Measurements from ENCODE around the gene XRCC1. TPM values are rescaled to one million over a fixed set of nuclear protein-coding genes. Genes with fewer than 3 reads are reported as not detected.
A peak's percentile ranks its signal among the peaks of the same experiment; 100 is the strongest.

The XRCC1 gene
- total and polyA plus RNA-seq, 9 of the 15 experiments (the other 6 are each of a cell fraction or from before 2014, with no cell fraction given), result 1.5 to 36.9 (median 24.9) TPM

DNA sequence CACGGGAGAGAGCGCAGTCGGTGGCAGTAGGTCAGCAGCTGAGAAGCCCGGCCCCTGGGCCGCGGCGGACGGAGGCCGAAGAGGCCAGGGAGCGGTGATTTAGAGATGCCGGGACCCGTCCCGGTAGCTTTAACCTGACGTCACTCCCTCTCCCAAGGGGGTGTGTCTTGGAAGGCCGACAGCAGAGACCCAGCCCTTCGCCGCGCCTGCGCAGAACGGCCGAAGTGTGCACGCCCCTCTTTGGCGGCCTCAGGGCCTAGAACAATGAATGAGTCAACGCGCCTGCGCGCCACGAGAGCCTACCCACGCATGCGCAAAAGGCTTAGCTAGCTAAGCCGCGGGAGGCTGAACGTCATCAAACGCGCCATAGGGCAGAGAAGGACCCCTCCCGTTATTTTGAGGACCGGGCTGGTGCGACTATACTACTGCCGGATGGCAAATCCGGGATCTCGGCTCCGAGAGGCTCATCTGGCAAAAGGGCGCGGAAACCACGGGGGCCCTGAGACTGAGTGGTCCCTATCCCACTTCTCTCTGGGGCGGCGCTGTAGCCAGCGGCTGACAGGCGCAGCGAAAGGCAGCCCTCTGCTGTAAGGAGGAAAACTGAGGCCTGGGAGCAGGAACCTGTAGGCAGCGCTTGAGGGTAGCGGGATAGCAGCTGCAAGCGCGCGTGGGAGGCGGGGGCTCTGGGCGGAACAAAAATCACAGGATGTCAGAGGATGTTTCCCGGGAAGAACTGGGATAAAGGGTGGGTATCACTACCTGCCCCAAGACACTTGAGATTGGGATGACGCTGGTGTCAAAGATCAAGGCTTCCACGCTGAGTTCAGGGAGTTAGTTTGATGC lies 20.9 kb upstream of the XRCC1 start, which contains the start of the genes IRGQ and ZNF576 (continued):
- TF ChIP-seq PHF21A (IDR thresholded peaks at IDR 0.05; ENCODE audit: borderline replicate concordance, low read depth) (peak; percentile 99), ZFPM2 (CRISPR knock-in tag; IDR thresholded peaks at IDR 0.05) (0 out of 2 replicates have a peak, but pooled peaks have one; percentile 49), ZNF263 (CRISPR knock-in tag; IDR thresholded peaks at IDR 0.05; ENCODE audit: borderline replicate concordance) (no peak; the same call in 1 of the 2 replicates), MECOM (CRISPR knock-in tag; IDR thresholded peaks at IDR 0.05) (no peak), CXXC5 (CRISPR knock-in tag; IDR thresholded peaks at IDR 0.05) (peak; percentile 52), TOE1 (IDR thresholded peaks at IDR 0.05; ENCODE audit: borderline replicate concordance) (peak; percentile 82), TOE1 (CRISPR knock-in tag; IDR thresholded peaks at IDR 0.05; ENCODE audit: borderline replicate concordance, low read depth) (no peak), SIN3A (IDR thresholded peaks at IDR 0.05; ENCODE audit: borderline replicate concordance in 2 of 2, control insufficient read depth in 1 of 2, low read depth in 2 of 2, low read length in 2 of 2) (peak in 1 of 2 experiments; percentile 67; a peak in 2 of 4 replicates), POLR2AphosphoS2 (IDR thresholded peaks at IDR 0.05; ENCODE audit: low read length) (no peak), RFX1 (IDR thresholded peaks at IDR 0.05) (no peak), BACH1 (tag; IDR thresholded peaks at IDR 0.05) (peak; percentile 57; the same call in 1 of the 2 replicates), BCOR (IDR thresholded peaks at IDR 0.05) (peak; percentile 25; the same call in 1 of the 2 replicates), SP1 (CRISPR knock-in tag; IDR thresholded peaks at IDR 0.05) (peak; percentile 74), NR2C1 (IDR thresholded peaks at IDR 0.05) (peak; percentile 94; the same call in 1 of the 2 replicates), NR2C1 (tag; IDR thresholded peaks at IDR 0.05) (peak; percentile 94), HIVEP1 (CRISPR knock-in tag; IDR thresholded peaks at IDR 0.05) (peak; percentile 49; the same call in 1 of the 2 replicates), CHD1 (IDR thresholded peaks at IDR 0.05; ENCODE audit: low read length) (no peak), DMBX1 (CRISPR knock-in tag; IDR thresholded peaks at IDR 0.05; ENCODE audit: borderline replicate concordance) (peak; percentile 39), HLTF (IDR thresholded peaks at IDR 0.05) (peak; percentile 77; the same call in 1 of the 2 replicates)
- TF ChIP-seq, protein P1, sequence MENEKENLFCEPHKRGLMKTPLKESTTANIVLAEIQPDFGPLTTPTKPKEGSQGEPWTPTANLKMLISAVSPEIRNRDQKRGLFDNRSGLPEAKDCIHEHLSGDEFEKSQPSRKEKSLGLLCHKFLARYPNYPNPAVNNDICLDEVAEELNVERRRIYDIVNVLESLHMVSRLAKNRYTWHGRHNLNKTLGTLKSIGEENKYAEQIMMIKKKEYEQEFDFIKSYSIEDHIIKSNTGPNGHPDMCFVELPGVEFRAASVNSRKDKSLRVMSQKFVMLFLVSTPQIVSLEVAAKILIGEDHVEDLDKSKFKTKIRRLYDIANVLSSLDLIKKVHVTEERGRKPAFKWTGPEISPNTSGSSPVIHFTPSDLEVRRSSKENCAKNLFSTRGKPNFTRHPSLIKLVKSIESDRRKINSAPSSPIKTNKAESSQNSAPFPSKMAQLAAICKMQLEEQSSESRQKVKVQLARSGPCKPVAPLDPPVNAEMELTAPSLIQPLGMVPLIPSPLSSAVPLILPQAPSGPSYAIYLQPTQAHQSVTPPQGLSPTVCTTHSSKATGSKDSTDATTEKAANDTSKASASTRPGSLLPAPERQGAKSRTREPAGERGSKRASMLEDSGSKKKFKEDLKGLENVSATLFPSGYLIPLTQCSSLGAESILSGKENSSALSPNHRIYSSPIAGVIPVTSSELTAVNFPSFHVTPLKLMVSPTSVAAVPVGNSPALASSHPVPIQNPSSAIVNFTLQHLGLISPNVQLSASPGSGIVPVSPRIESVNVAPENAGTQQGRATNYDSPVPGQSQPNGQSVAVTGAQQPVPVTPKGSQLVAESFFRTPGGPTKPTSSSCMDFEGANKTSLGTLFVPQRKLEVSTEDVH (IDR thresholded peaks at IDR 0.05; ENCODE audit: low read depth, partially characterized antibody), result peak; percentile 57
- TF ChIP-seq, protein P2, sequence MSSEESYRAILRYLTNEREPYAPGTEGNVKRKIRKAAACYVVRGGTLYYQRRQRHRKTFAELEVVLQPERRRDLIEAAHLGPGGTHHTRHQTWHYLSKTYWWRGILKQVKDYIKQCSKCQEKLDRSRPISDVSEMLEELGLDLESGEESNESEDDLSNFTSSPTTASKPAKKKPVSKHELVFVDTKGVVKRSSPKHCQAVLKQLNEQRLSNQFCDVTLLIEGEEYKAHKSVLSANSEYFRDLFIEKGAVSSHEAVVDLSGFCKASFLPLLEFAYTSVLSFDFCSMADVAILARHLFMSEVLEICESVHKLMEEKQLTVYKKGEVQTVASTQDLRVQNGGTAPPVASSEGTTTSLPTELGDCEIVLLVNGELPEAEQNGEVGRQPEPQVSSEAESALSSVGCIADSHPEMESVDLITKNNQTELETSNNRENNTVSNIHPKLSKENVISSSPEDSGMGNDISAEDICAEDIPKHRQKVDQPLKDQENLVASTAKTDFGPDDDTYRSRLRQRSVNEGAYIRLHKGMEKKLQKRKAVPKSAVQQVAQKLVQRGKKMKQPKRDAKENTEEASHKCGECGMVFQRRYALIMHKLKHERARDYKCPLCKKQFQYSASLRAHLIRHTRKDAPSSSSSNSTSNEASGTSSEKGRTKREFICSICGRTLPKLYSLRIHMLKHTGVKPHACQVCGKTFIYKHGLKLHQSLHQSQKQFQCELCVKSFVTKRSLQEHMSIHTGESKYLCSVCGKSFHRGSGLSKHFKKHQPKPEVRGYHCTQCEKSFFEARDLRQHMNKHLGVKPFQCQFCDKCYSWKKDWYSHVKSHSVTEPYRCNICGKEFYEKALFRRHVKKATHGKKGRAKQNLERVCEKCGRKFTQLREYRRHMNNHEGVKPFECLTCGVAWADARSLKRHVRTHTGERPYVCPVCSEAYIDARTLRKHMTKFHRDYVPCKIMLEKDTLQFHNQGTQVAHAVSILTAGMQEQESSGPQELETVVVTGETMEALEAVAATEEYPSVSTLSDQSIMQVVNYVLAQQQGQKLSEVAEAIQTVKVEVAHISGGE (CRISPR knock-in tag; IDR thresholded peaks at IDR 0.05), result 0 out of 6 replicates have a peak, but pooled peaks of 1 of the 3 experiments have one; percentile 30
- TF ChIP-seq, protein P3, sequence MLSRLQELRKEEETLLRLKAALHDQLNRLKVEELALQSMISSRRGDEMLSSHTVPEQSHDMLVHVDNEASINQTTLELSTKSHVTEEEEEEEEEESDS (CRISPR knock-in tag; IDR thresholded peaks at IDR 0.05), result no peak
